Stomach (tissue), 4 donors: Measurements from ENCODE around the gene CDK7.

Experiments used
- CTCF ChIP-seq, 7 experiments: fragments of 450-650 bp in 4 of 7; fragments of 200-600 bp in 3 of 7; sonication (generic) in 3 of 7; IDR thresholded peaks; one replicate each; pipeline ENCODE4 v1.5.1; 2016 to 2019; ENCODE audit warnings: antibody characterized with exemption in 7 of 7, control low read depth in 2 of 7, mild to moderate bottlenecking in 1 of 7
- EP300 ChIP-seq: sonication (generic); formaldehyde crosslinking; IDR thresholded peaks from one replicate; pipeline ENCODE4 v1.6.1; 2017; ENCODE audit warnings: antibody characterized with exemption
- POLR2A ChIP-seq, 4 donors: fragments of 450-650 bp; IDR thresholded peaks; one replicate each; pipeline ENCODE4 v1.6.1; 2016; ENCODE audit warnings: antibody characterized with exemption in 4 of 4, control low read depth in 2 of 4, mild to moderate bottlenecking in 1 of 4, moderate library complexity in 1 of 4
- POLR2AphosphoS5 ChIP-seq, 3 donors: sonication (generic); formaldehyde crosslinking; IDR thresholded peaks; one replicate each; pipeline ENCODE4 v1.6.1; 2016; ENCODE audit warnings: antibody characterized with exemption in 3 of 3

- TF ChIP-seq CTCF (IDR thresholded peaks at IDR 0.05) (no peak), POLR2A (IDR thresholded peaks at IDR 0.05) (no peak), EP300 (no peak), POLR2AphosphoS5 (IDR thresholded peaks at IDR 0.05) (no peak)
Observed at GRCh38 chr5:69213513-69214215, 21.0 kb upstream of the CDK7 start.
